Activated CD8-positive, alpha-beta T cell treated with anti-CD3 and anti-CD28 coated beads for 36 hours (primary cell): Measurements from ENCODE around the gene ADAM23. TPM values are rescaled to one million over a fixed set of nuclear protein-coding genes. Genes with fewer than 3 reads are reported as not detected.

Source experiments
- ATAC-seq: fragments of 200-7000 bp; cut with Tn5 transposase; one replicate; pipeline ENCODE4 v1.10.0; 2021; ENCODE audit warnings: mild to moderate bottlenecking, moderate library complexity
- CTCF ChIA-PET: fragments of 350-600 bp; sonication (Branson Sonifier 250); formaldehyde crosslinking; loops from one replicate; lab custom pipeline; 2021; ENCODE audit warnings: antibody characterized with exemption; lab: Charles Lee
- POLR2A ChIA-PET: fragments of 350-600 bp; sonication (Branson Sonifier 250); formaldehyde crosslinking; loops from one replicate; lab custom pipeline; 2021; ENCODE audit warnings: antibody characterized with exemption; lab: Charles Lee
- DNase-seq: peaks from one replicate; pipeline ENCODE4 v3.0.0-alpha.2; 2020
- H3K27ac Mint-ChIP-seq: one replicate; pipeline ENCODE4 v1.8.0; 2021; ENCODE audit warnings: mild to moderate bottlenecking, mixed read lengths
- H3K27me3 Mint-ChIP-seq: one replicate; pipeline ENCODE4 v1.8.0; 2021; ENCODE audit warnings: mixed read lengths
- H3K36me3 Mint-ChIP-seq: one replicate; pipeline ENCODE4 v1.8.0; 2021; ENCODE audit warnings: low read depth, mixed read lengths
- H3K4me1 Mint-ChIP-seq: one replicate; pipeline ENCODE4 v1.8.0; 2021; ENCODE audit warnings: low read depth, mixed read lengths
- H3K4me3 Mint-ChIP-seq: one replicate; pipeline ENCODE4 v1.8.0; 2021; ENCODE audit warnings: mild to moderate bottlenecking, moderate library complexity, mixed read lengths
- H3K9me3 Mint-ChIP-seq: one replicate; pipeline ENCODE4 v1.8.0; 2021; ENCODE audit warnings: mixed read lengths
- CTCF ChIP-seq: fragments of 200-600 bp; IDR thresholded peaks from one replicate; pipeline ENCODE4 v1.8.0; 2022; ENCODE audit warnings: antibody characterized with exemption, mild to moderate bottlenecking
- intact Hi-C: fragments of 100-400 bp; cut with micrococcal nuclease; formaldehyde crosslinking; loops from one replicate; pipeline ENCODE4 v1.10.0; 2022
- total RNA-seq, 2 experiments: library from RNA; stranded (reverse); gene quantifications; one replicate each; pipeline ENCODE4 v1.2.3, GENCODE V29; 2021

ADAM23 gene
- total RNA-seq, 2 experiments from 2014 or later, result 0.07 to 0.54 TPM

- CTCF ChIA-PET, result no interaction called here
- POLR2A ChIA-PET, result no interaction called here
- no peaks in the 10 kb centered on the region for H3K4me1 Mint-ChIP-seq
- H3K27me3 Mint-ChIP-seq, result peaks cover 17% of the 10 kb centered on the region
- intact Hi-C loops, result no loop called here
- no peak for ATAC-seq
- H3K4me3 Mint-ChIP-seq, result no peak overlapping the region
- DNase-seq, result no peak
- no peaks in the 10 kb centered on the region for H3K36me3 Mint-ChIP-seq
- no peak overlapping the region for H3K27ac Mint-ChIP-seq
- TF ChIP-seq CTCF, result no peak
- H3K9me3 Mint-ChIP-seq, result no peaks in the 10 kb centered on the region
These were observed 12.9 kb downstream of the ADAM23 start for GRCh38 chr2:206456078-206456754.

- H3K4me3 Mint-ChIP-seq, result no peak overlapping the region
- no peak overlapping the region for H3K27ac Mint-ChIP-seq
- DNase-seq (no peak), ATAC-seq (no peak)
- H3K9me3 Mint-ChIP-seq, result no peaks in the 10 kb centered on the region
- no peak for TF ChIP-seq CTCF
- ChIA-PET CTCF (no interaction called here), POLR2A (no interaction called here)
- no peaks in the 10 kb centered on the region for H3K36me3 Mint-ChIP-seq
- intact Hi-C loops, result no loop called here
- no peaks in the 10 kb centered on the region for H3K4me1 Mint-ChIP-seq
- H3K27me3 Mint-ChIP-seq, result peaks cover 20% of the 10 kb centered on the region
These were observed 13.9 kb downstream of the ADAM23 start for GRCh38 chr2:206457188-206457634.

DNA sequence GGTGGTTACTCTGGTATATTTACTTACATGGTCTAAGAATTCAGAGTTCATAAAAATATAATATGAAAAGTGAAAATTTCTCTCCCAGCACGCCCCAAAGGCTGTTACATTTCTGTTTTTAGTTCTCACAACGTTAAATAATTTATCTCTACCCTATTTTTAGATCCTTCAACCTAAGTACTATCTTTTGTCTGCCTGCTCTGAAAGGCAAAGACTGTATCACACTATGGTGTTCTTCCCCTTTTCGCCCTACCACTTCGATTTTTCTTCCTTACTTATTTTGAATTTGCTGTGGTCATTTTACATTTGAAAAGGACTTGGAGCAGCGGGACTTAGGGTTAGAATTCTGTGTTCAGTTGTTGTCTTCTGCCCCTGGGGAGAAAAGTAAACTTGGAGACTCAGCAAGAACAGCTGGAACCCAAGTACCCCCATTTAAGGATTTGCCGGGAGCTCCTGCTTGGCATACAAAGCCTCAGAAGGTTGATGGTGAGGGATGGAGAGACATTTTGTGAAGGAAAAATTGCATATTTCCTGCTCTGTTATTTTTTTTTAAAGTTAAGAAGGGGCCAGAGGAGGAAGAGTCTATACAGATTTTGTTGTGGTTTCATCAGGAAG, 19.0 kb downstream of the ADAM23 start:
- intact Hi-C loops, result no loop called here
- ChIA-PET POLR2A (no interaction called here), CTCF (no interaction called here)
- no peak for TF ChIP-seq CTCF
- Mint-ChIP-seq H3K4me3 (no peak overlapping the region), H3K36me3 (no peaks in the 10 kb centered on the region), H3K27me3 (peaks cover 15% of the 10 kb centered on the region), H3K4me1 (no peaks in the 10 kb centered on the region), H3K9me3 (no peaks in the 10 kb centered on the region), H3K27ac (no peak overlapping the region)
- no peak for ATAC-seq
- DNase-seq, result no peak

DNA sequence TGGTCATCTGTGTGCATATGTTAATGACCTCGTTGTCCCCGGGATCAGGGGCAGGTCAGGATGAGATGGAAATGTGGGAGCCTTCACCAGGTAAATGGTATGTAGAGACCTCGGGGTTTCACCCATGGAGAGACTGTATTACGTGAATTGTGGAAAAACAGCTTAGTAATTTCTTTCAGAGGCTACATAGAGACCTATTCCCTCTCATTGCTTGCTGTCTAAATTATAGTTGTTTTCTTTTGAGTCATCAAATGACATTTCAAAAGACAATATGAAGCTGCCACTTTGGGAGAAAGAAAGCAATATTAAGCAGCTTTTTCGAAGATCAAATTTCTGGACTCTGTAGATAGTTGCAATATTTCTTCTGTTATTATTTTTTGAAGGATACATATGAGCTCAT, 20.4 kb downstream of the ADAM23 start:
- Mint-ChIP-seq H3K4me1 (no peaks in the 10 kb centered on the region), H3K27me3 (peaks cover 12% of the 10 kb centered on the region), H3K4me3 (no peak overlapping the region), H3K27ac (no peak overlapping the region), H3K36me3 (no peaks in the 10 kb centered on the region), H3K9me3 (peaks cover 5% of the 10 kb centered on the region)
- ChIA-PET CTCF (no interaction called here), POLR2A (no interaction called here)
- DNase-seq (no peak), ATAC-seq (no peak)
- no peak for TF ChIP-seq CTCF
- intact Hi-C loops, result no loop called here

DNA sequence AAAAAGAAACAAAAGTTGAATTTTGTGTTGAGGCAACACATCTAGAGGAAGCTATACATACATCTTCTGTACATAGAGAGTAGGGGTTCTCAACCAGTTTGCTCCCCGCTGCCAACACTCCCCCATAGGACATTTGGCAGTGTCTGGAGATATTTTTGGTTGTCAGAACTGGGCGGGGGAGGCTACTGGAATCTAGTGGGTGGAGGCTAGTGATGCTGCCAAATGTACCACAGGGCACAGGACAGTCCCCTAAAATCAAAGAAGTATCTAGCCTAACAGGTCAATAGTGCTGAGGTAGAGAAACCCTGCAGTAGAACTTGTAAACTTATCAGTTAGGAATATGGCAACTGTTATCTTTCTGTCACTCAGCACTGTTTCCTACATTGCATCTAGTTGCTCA, 21.3 kb downstream of the ADAM23 start:
- Mint-ChIP-seq H3K4me1 (no peaks in the 10 kb centered on the region), H3K27me3 (peaks cover 13% of the 10 kb centered on the region), H3K36me3 (no peaks in the 10 kb centered on the region), H3K9me3 (peaks cover 5% of the 10 kb centered on the region), H3K27ac (no peak overlapping the region), H3K4me3 (no peak overlapping the region)
- no peak for DNase-seq
- intact Hi-C loops, result no loop called here
- TF ChIP-seq CTCF, result no peak
- ChIA-PET POLR2A (no interaction called here), CTCF (interaction anchor here (0.6 kb wide), 1 partner anchor 62 kb away, joined by 3 read pairs; no protein-coding TSS in a partner anchor)
- ATAC-seq, result no peak
